ENCODE results near the gene ADRM1.

DNA sequence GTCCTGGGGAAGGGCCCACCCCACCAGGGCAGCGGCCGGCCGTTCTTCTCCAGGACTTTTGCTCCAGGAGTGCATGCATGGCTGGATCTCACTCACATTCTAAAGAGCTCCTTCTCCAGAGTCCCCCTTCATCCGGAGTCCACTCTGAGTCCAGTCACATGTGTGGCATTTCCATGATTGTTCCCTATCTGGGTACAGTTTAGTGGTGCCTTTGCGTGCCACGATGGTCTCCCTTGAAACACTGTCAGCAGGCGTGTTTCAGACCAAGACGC lies 43.6 kb upstream of the ADRM1 start:
- TF ChIP-seq, protein P1, sequence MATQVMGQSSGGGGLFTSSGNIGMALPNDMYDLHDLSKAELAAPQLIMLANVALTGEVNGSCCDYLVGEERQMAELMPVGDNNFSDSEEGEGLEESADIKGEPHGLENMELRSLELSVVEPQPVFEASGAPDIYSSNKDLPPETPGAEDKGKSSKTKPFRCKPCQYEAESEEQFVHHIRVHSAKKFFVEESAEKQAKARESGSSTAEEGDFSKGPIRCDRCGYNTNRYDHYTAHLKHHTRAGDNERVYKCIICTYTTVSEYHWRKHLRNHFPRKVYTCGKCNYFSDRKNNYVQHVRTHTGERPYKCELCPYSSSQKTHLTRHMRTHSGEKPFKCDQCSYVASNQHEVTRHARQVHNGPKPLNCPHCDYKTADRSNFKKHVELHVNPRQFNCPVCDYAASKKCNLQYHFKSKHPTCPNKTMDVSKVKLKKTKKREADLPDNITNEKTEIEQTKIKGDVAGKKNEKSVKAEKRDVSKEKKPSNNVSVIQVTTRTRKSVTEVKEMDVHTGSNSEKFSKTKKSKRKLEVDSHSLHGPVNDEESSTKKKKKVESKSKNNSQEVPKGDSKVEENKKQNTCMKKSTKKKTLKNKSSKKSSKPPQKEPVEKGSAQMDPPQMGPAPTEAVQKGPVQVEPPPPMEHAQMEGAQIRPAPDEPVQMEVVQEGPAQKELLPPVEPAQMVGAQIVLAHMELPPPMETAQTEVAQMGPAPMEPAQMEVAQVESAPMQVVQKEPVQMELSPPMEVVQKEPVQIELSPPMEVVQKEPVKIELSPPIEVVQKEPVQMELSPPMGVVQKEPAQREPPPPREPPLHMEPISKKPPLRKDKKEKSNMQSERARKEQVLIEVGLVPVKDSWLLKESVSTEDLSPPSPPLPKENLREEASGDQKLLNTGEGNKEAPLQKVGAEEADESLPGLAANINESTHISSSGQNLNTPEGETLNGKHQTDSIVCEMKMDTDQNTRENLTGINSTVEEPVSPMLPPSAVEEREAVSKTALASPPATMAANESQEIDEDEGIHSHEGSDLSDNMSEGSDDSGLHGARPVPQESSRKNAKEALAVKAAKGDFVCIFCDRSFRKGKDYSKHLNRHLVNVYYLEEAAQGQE (IDR thresholded peaks at IDR 0.05; ENCODE audit: low read depth) = no peak
- TF ChIP-seq EP300 (IDR thresholded peaks at IDR 0.05; ENCODE audit: borderline replicate concordance) (no peak), YY1 (IDR thresholded peaks at IDR 0.05; ENCODE audit: low read depth) (no peak), TEAD4 (IDR thresholded peaks at IDR 0.05) (no peak), TAF1 (IDR thresholded peaks at IDR 0.05; ENCODE audit: low read depth) (no peak), EGR1 (IDR thresholded peaks at IDR 0.05) (no peak), NFIC (IDR thresholded peaks at IDR 0.05) (no peak), CREB1 (IDR thresholded peaks at IDR 0.05; ENCODE audit: low read depth) (no peak), CEBPB (IDR thresholded peaks at IDR 0.05) (no peak)
